ENCODE measurements around the gene ZNRF1.

ZNRF1 gene

DNA sequence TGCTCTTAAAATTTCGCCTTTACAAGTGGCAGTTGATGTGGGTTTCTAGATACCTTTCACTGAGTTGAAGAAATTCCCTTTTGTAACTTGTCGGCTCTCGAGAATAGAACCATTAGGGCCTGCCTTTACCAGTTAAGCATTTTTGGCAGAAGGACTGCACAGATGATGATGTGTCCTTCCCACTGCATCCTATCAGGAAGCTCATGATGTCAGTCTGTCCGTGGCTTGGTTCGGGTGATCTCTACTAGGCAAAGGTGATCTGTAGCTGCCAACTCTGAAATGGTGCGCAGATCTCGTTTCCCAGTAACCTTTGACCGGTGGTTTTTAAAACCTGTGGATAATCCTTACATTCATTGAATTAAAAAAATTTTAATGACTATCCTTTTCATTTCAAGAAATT is 49.7 kb downstream of the ZNRF1 start:
- Histone ChIP-seq H3K4me3 (ENCODE audit: control insufficient read depth in 1 of 7, extremely low read depth in 1 of 7, insufficient read depth in 4 of 7, low read depth in 2 of 7, low read length in 6 of 7) (peak overlapping the region in 1 of 7 experiments; percentile 19), H3K27me3 (replicated peaks in 2 of 5; ENCODE audit: control insufficient read depth in 4 of 5, insufficient read depth in 5 of 5, low read length in 4 of 5) (no peaks in the 10 kb centered on the region), H3K27ac (ENCODE audit: insufficient read depth in 1 of 2, low read depth in 1 of 2, low read length in 2 of 2, poor library complexity in 1 of 2, severe bottlenecking in 2 of 2) (peak overlapping the region; percentile 30 to 79), H3K4me1 (ENCODE audit: control extremely low read depth in 1 of 4, control insufficient read depth in 4 of 4, insufficient read depth in 4 of 4, low read length in 3 of 4) (peaks cover 18 to 75% (median 56%) of the 10 kb centered on the region in 4 experiments), H3K9me3 (ENCODE audit: control extremely low read depth in 1 of 5, control insufficient read depth in 4 of 5, insufficient read depth in 2 of 5, low read depth in 1 of 5, low read length in 4 of 5) (no peaks in the 10 kb centered on the region), H3K36me3 (ENCODE audit: control insufficient read depth in 4 of 4, insufficient read depth in 4 of 4, low read length in 3 of 4) (peaks cover 0 to 12% (median 2%) of the 10 kb centered on the region in 4 experiments)
- peak in 2 of 3 donors; percentile 50 to 62 for DNase-seq
- 49% methylated on average over 7 of the region's 8 CpGs for WGBS (ENCODE audit: insufficient coverage)
- ChIA-PET CTCF (interaction anchor here (0.7 to 1.7 kb wide), 7 partner anchors 11 to 65 kb away, joined by 3 to 4 read pairs (median 3); no protein-coding TSS in a partner anchor), POLR2A (no interaction called here)

DNA sequence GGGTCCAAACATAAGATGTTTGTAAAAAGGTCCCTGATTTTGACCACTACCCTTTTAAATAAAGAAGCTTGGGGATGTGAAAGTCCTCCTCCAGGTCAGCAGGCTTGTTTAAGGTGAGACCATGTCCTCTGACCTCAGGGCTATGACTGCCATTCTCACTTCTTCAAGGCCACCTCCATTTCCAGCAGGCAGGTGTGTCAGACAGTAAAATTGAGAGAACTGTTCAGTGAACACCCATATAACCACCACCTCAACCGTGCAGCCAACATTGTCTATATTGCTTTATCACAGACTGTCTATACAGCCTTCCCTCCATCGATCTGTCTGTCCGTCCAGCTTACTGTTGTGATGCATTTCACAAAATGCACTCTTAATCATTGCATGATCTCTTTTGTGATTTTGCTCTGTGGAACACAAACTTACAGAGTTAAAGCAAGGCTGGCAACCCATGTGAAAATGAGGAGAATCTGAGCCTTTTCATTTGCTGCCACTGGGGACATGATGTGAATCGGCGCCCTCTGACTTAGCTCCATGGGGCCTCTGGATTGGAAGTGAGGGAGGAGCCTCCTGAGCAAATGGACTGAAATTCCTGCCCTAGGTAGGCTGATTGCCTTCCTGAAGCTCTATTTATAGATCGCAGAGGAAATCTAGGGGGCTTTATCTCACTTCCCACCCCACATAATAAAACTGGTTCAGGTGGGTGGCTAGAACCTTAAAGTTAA is 53.8 kb downstream of the ZNRF1 start:
- WGBS (ENCODE audit: insufficient coverage) = 96% methylated on average over 5 of the region's 6 CpGs
- H3K36me3 ChIP-seq (ENCODE audit: control insufficient read depth in 4 of 4, insufficient read depth in 4 of 4, low read length in 3 of 4) = peaks cover 5 to 31% (median 8%) of the 10 kb centered on the region in 4 experiments
- POLR2A ChIA-PET = interaction anchor here (1.0 kb wide), 1 partner anchor 9 kb away, joined by 4 read pairs; no protein-coding TSS in a partner anchor

GRCh38 chr16:75053791-75054555 is 55.1 kb downstream of the ZNRF1 start:
- DNase-seq = peak in 2 of 3 donors; percentile 58 to 61
- H3K4me3 ChIP-seq (ENCODE audit: control insufficient read depth in 1 of 7, extremely low read depth in 1 of 7, insufficient read depth in 4 of 7, low read depth in 2 of 7, low read length in 6 of 7) = peak overlapping the region in 1 of 7 experiments; percentile 16
- H3K36me3 ChIP-seq (ENCODE audit: control insufficient read depth in 4 of 4, insufficient read depth in 4 of 4, low read length in 3 of 4) = peaks cover 5 to 36% (median 8%) of the 10 kb centered on the region in 4 experiments
- H3K4me1 ChIP-seq (ENCODE audit: control extremely low read depth in 1 of 4, control insufficient read depth in 4 of 4, insufficient read depth in 4 of 4, low read length in 3 of 4) = peaks cover 26 to 79% (median 57%) of the 10 kb centered on the region in 4 experiments
- peak overlapping the region; percentile 22 to 60 for H3K27ac ChIP-seq (ENCODE audit: insufficient read depth in 1 of 2, low read depth in 1 of 2, low read length in 2 of 2, poor library complexity in 1 of 2, severe bottlenecking in 2 of 2)
- no peaks in the 10 kb centered on the region for H3K9me3 ChIP-seq (ENCODE audit: control extremely low read depth in 1 of 5, control insufficient read depth in 4 of 5, insufficient read depth in 2 of 5, low read depth in 1 of 5, low read length in 4 of 5)
- ChIA-PET CTCF (interaction anchor here (0.9 to 8.4 kb wide), 7 partner anchors 8 to 59 kb away, joined by 3 to 52 read pairs (median 7); no protein-coding TSS in a partner anchor), POLR2A (no interaction called here)
- H3K27me3 ChIP-seq (replicated peaks in 2 of 5; ENCODE audit: control insufficient read depth in 4 of 5, insufficient read depth in 5 of 5, low read length in 4 of 5) = no peaks in the 10 kb centered on the region
- 57% methylated on average over 3 of the region's 4 CpGs for WGBS (ENCODE audit: insufficient coverage)

More for the DNA sequence above, 53.8 kb downstream of the ZNRF1 start:
- DNase-seq = peak in 1 of 3 donors; percentile 35
- Histone ChIP-seq H3K4me1 (ENCODE audit: control extremely low read depth in 1 of 4, control insufficient read depth in 4 of 4, insufficient read depth in 4 of 4, low read length in 3 of 4) (peaks cover 29 to 79% (median 52%) of the 10 kb centered on the region in 4 experiments), H3K27ac (ENCODE audit: insufficient read depth in 1 of 2, low read depth in 1 of 2, low read length in 2 of 2, poor library complexity in 1 of 2, severe bottlenecking in 2 of 2) (peak overlapping the region in 1 of 2 experiments; percentile 39), H3K9me3 (ENCODE audit: control extremely low read depth in 1 of 5, control insufficient read depth in 4 of 5, insufficient read depth in 2 of 5, low read depth in 1 of 5, low read length in 4 of 5) (no peaks in the 10 kb centered on the region), H3K27me3 (replicated peaks in 2 of 5; ENCODE audit: control insufficient read depth in 4 of 5, insufficient read depth in 5 of 5, low read length in 4 of 5) (no peaks in the 10 kb centered on the region), H3K4me3 (ENCODE audit: control insufficient read depth in 1 of 7, extremely low read depth in 1 of 7, insufficient read depth in 4 of 7, low read depth in 2 of 7, low read length in 6 of 7) (peak overlapping the region in 1 of 7 experiments; percentile 13)
- CTCF ChIA-PET = interaction anchor here (1.2 to 8.4 kb wide), 8 partner anchors 9 to 60 kb away, joined by 3 to 52 read pairs (median 6); no protein-coding TSS in a partner anchor

DNA sequence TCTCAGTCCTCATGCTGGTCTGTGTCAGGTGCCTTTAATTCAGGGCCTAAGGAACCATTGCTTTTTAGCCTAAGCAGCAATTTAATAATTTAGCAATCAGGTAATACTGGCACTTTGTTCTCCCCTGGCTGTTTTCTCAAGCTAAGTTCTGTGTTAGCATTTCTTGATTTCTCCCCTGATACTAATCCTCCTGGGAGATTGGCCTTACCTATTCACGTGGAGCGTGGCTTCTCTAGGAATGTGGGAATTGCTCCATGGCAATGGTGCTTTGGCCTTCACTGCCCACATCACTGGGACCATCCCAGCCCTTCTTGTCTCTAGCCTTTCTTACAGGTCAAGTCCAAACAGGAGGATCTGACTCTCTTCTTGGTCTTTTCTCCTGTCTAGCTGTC is 55.7 kb downstream of the ZNRF1 start:
- CTCF ChIA-PET = interaction anchor here (0.9 to 8.4 kb wide), 5 partner anchors 8 to 58 kb away, joined by 3 to 52 read pairs (median 25); no protein-coding TSS in a partner anchor
- peak overlapping the region in 2 of 7 experiments; percentile 5 to 16 for H3K4me3 ChIP-seq (ENCODE audit: control insufficient read depth in 1 of 7, extremely low read depth in 1 of 7, insufficient read depth in 4 of 7, low read depth in 2 of 7, low read length in 6 of 7)
- peak overlapping the region; percentile 1 to 60 for H3K27ac ChIP-seq (ENCODE audit: insufficient read depth in 1 of 2, low read depth in 1 of 2, low read length in 2 of 2, poor library complexity in 1 of 2, severe bottlenecking in 2 of 2)
- DNase-seq = no peak
- POLR2A ChIA-PET = no interaction called here
- no peaks in the 10 kb centered on the region for H3K27me3 ChIP-seq (replicated peaks in 2 of 5; ENCODE audit: control insufficient read depth in 4 of 5, insufficient read depth in 5 of 5, low read length in 4 of 5)
- no peaks in the 10 kb centered on the region for H3K9me3 ChIP-seq (ENCODE audit: control extremely low read depth in 1 of 5, control insufficient read depth in 4 of 5, insufficient read depth in 2 of 5, low read depth in 1 of 5, low read length in 4 of 5)
- peaks cover 5 to 35% (median 8%) of the 10 kb centered on the region in 4 experiments for H3K36me3 ChIP-seq (ENCODE audit: control insufficient read depth in 4 of 4, insufficient read depth in 4 of 4, low read length in 3 of 4)
- no CpG with 5 or more reads among the region's 2 CpGs for WGBS (ENCODE audit: insufficient coverage)
- H3K4me1 ChIP-seq (ENCODE audit: control extremely low read depth in 1 of 4, control insufficient read depth in 4 of 4, insufficient read depth in 4 of 4, low read length in 3 of 4) = peaks cover 29 to 83% (median 61%) of the 10 kb centered on the region in 4 experiments

- H3K36me3 ChIP-seq (ENCODE audit: control insufficient read depth in 4 of 4, insufficient read depth in 4 of 4, low read length in 3 of 4) = peaks cover 3 to 32% (median 8%) of the 10 kb centered on the region in 4 experiments
- peak overlapping the region in 1 of 7 experiments; percentile 32 for H3K4me3 ChIP-seq (ENCODE audit: control insufficient read depth in 1 of 7, extremely low read depth in 1 of 7, insufficient read depth in 4 of 7, low read depth in 2 of 7, low read length in 6 of 7)
- peak overlapping the region; percentile 13 to 45 for H3K27ac ChIP-seq (ENCODE audit: insufficient read depth in 1 of 2, low read depth in 1 of 2, low read length in 2 of 2, poor library complexity in 1 of 2, severe bottlenecking in 2 of 2)
- H3K9me3 ChIP-seq (ENCODE audit: control extremely low read depth in 1 of 5, control insufficient read depth in 4 of 5, insufficient read depth in 2 of 5, low read depth in 1 of 5, low read length in 4 of 5) = no peaks in the 10 kb centered on the region
- WGBS (ENCODE audit: insufficient coverage) = 67% methylated on average over 3 of the region's 4 CpGs
- ChIA-PET CTCF (interaction anchor here (0.6 to 8.4 kb wide), 6 partner anchors 9 to 106 kb away, joined by 3 to 52 read pairs (median 4); no protein-coding TSS in a partner anchor), POLR2A (no interaction called here)
- DNase-seq = no peak
- peaks cover 43 to 97% (median 85%) of the 10 kb centered on the region in 4 experiments for H3K4me1 ChIP-seq (ENCODE audit: control extremely low read depth in 1 of 4, control insufficient read depth in 4 of 4, insufficient read depth in 4 of 4, low read length in 3 of 4)
- H3K27me3 ChIP-seq (replicated peaks in 2 of 5; ENCODE audit: control insufficient read depth in 4 of 5, insufficient read depth in 5 of 5, low read length in 4 of 5) = no peaks in the 10 kb centered on the region
Measured at GRCh38 chr16:75058806-75059205, 60.0 kb downstream of the ZNRF1 start.

DNA sequence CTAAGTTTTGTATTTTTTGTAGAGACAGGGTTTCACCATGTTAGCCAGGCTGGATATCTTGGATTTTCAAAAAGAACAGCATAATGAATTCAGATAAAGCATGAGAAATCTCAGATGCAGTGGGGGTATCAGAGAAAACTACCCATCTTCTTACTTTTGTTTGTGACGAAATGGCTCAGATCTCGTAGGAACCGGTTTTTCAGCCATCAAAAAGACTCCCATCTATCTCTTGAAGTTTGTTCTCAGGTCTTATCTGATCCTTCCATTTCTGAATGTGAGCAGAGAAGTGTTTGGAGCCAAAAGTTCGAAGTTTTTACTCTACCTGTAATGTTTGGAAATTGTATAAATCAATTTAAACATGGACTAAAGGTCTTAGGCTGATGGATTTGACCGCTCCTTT is 60.6 kb downstream of the ZNRF1 start:
- Histone ChIP-seq H3K36me3 (ENCODE audit: control insufficient read depth in 4 of 4, insufficient read depth in 4 of 4, low read length in 3 of 4) (peaks cover 3 to 26% (median 8%) of the 10 kb centered on the region in 4 experiments), H3K27ac (ENCODE audit: insufficient read depth in 1 of 2, low read depth in 1 of 2, low read length in 2 of 2, poor library complexity in 1 of 2, severe bottlenecking in 2 of 2) (no peak overlapping the region), H3K4me1 (ENCODE audit: control extremely low read depth in 1 of 4, control insufficient read depth in 4 of 4, insufficient read depth in 4 of 4, low read length in 3 of 4) (peaks cover 38 to 97% (median 85%) of the 10 kb centered on the region in 4 experiments), H3K4me3 (ENCODE audit: control insufficient read depth in 1 of 7, extremely low read depth in 1 of 7, insufficient read depth in 4 of 7, low read depth in 2 of 7, low read length in 6 of 7) (no peak overlapping the region), H3K27me3 (replicated peaks in 2 of 5; ENCODE audit: control insufficient read depth in 4 of 5, insufficient read depth in 5 of 5, low read length in 4 of 5) (no peaks in the 10 kb centered on the region), H3K9me3 (ENCODE audit: control extremely low read depth in 1 of 5, control insufficient read depth in 4 of 5, insufficient read depth in 2 of 5, low read depth in 1 of 5, low read length in 4 of 5) (no peaks in the 10 kb centered on the region)
- 82% methylated on average over 5 of the region's 5 CpGs for WGBS (ENCODE audit: insufficient coverage)
- DNase-seq = no peak
- ChIA-PET CTCF (interaction anchor here (1.2 to 8.4 kb wide), 8 partner anchors 9 to 61 kb away, joined by 3 to 82 read pairs (median 6); partner anchors contain the start of gene ZNRF1), POLR2A (no interaction called here)
